Suprapubic skin (tissue), 3 donors: ENCODE measurements around the gene OR52K2.

Source experiments
- POLR2A ChIP-seq, 2 donors: fragments of 450-650 bp; IDR thresholded peaks; one replicate each; pipeline ENCODE4 v1.6.1; 2017; ENCODE audit warnings: antibody characterized with exemption in 2 of 2, mild to moderate bottlenecking in 2 of 2, moderate library complexity in 2 of 2
- TF ChIP-seq, protein P1 (sequence below), 2 donors: fragments of 200-600 bp in 1 of 2; fragments of 450-650 bp in 1 of 2; sonication (generic) in 1 of 2; IDR thresholded peaks; one replicate each; pipeline ENCODE4 v1.5.1; 2016 to 2019; ENCODE audit warnings: antibody characterized with exemption in 2 of 2, mild to moderate bottlenecking in 1 of 2, moderate library complexity in 1 of 2

DNA sequence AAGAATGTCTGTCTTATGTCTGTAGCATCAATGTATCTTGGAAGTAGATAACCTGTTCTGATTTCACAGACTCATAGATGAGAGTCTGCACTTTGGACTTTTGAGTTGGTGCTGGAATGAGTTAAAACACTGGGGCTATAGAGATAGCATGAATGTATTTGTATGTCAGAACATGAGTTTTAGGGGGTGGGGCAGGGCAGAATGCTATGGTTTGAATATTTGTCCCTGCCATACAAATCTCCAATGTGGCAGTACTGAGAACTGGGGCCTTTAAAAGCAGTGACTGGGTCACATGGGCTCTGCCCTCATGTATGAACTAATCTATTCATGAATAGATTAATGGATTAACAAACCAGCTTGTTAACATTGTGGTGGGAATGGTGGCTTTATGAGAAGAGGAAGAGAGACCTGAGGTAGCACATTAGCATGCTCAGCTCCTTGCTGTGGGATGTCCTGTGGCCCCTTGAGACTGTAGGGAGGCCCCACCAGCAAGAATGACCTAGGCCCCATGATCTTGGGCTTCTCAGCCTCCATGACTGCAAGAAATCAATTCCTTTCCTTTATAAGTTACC, 17.9 kb downstream of the OR52K2 start:
- TF ChIP-seq, protein P1, sequence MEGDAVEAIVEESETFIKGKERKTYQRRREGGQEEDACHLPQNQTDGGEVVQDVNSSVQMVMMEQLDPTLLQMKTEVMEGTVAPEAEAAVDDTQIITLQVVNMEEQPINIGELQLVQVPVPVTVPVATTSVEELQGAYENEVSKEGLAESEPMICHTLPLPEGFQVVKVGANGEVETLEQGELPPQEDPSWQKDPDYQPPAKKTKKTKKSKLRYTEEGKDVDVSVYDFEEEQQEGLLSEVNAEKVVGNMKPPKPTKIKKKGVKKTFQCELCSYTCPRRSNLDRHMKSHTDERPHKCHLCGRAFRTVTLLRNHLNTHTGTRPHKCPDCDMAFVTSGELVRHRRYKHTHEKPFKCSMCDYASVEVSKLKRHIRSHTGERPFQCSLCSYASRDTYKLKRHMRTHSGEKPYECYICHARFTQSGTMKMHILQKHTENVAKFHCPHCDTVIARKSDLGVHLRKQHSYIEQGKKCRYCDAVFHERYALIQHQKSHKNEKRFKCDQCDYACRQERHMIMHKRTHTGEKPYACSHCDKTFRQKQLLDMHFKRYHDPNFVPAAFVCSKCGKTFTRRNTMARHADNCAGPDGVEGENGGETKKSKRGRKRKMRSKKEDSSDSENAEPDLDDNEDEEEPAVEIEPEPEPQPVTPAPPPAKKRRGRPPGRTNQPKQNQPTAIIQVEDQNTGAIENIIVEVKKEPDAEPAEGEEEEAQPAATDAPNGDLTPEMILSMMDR (IDR thresholded peaks at IDR 0.05), result no peak
- no peak for TF ChIP-seq POLR2A (IDR thresholded peaks at IDR 0.05)
